ENCODE results near the gene SBDS.
"Not testable (repeated sequence)": the region's sequence is repeated elsewhere in the genome, so short reads cannot be mapped to it uniquely, and the experiment has no call there.

Gene SBDS

GRCh38 chr7:66994691-66995049, 716 bp downstream of the SBDS start:
- DNase-seq (ENCODE audit: low read depth): peak; percentile 70

DNA sequence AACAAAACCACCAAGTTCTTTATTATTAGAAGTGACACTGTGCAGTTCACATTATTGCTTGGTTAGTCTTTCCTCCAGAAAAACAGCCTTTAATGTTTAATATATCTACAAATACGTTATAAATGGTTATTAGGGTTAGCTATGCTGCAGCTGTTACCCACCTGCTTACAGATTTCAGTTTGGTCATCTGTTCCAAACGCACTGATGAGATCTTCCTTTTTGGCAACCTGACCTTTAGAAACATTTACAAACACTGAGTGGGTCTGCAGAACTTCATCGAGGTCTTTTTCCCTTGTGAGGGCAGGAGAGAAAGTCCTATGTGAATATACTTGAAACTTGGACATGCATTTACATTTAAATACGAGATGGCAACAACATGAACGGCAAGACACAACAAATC, 1.3 kb downstream of the SBDS start:
- not testable (repeated sequence) for DNase-seq (ENCODE audit: low read depth)

DNA sequence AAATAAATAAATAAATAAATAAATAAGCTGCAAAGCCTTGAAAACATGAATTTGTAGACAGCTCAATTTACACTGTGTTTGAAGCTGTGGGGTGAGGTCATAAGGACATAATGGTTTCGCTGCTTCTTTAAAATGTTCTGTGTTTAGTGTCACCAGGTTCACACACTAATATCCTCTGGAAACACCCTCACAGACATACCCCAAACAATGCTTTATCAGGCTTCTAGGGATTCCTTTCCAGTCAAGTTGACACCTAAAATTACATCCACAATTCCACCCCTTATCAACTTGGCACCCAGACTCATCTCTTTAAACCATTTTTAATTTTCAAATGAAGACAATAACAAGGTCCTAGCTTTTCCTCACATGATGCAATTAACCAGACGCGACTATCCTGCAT, 5.8 kb downstream of the SBDS start:
- not testable (repeated sequence) for DNase-seq (ENCODE audit: low read depth)

- DNase-seq (ENCODE audit: low read depth): not testable (repeated sequence)
Measured at GRCh38 chr7:66980336-66980735, 15.1 kb downstream of the SBDS start.

GRCh38 chr7:66979013-66979412, 16.4 kb downstream of the SBDS start:
- DNase-seq (ENCODE audit: low read depth): not testable (repeated sequence)

DNA sequence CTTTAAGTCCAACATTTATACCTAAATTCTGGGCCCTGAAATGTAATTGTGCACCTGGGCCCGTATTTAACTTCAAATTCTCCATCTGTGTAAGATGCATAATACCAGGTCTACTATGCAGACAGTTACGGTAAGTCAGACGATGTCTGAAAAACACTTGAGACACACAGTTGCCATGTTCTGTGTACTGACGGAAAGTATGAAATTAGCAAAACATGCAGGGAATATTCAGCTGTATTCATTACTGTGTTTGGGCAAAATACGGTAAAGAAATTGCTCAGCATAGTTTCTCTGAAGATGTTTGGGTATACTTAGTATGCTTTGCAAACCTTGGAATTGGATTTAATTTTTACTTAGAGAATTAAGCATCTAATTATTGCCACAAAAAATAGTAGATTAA, 17.1 kb downstream of the SBDS start:
- DNase-seq (ENCODE audit: low read depth): not testable (repeated sequence)

- no peak for DNase-seq (ENCODE audit: low read depth)
Measured at GRCh38 chr7:66974986-66975590, 20.3 kb downstream of the SBDS start.

- DNase-seq (ENCODE audit: low read depth): no peak
Measured at GRCh38 chr7:66970310-66970709, 25.1 kb downstream of the SBDS start.

DNA sequence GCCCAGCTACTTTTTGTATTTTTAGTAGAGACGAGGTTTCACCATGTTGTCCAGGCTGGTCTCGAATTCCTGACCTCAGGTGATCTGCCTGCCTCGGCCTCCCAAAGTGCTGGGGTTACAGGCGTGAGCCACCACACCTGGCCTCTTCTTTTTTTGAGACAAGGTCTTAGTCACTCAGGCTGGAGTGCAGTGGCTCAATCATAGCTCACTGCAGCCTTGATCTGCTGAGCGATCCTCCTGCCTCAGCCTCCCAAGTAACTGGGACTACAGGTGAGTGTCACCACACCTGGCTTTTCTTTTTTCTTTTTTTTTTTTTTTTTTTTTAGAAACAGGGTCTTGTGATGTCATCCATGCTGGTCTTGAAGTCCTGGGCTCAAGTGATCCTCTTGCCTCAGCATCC, 26.4 kb downstream of the SBDS start:
- DNase-seq (ENCODE audit: low read depth): not testable (repeated sequence)

- DNase-seq (ENCODE audit: low read depth): no peak
Measured at GRCh38 chr7:66967029-66967428, 28.4 kb downstream of the SBDS start.

DNA sequence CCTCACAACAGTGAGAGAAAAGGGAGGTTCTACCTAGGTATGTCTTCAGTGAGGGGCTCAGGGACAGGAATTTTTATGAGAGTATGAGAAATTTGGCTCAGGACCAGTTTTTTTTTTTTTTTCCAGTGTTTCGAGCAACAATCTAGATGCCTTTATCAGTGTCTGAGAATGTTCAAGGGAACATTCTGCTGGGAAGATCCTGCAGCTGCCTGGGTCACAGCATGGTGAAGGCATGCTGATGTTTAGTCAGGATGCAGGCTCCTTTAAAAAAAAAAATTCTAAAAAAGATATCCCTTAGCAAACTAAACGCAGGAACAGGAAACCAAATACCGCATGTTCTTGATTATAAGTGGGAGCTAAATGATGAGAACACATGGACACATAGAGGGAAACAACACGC, 31.0 kb downstream of the SBDS start:
- no peak for DNase-seq (ENCODE audit: low read depth)

DNA sequence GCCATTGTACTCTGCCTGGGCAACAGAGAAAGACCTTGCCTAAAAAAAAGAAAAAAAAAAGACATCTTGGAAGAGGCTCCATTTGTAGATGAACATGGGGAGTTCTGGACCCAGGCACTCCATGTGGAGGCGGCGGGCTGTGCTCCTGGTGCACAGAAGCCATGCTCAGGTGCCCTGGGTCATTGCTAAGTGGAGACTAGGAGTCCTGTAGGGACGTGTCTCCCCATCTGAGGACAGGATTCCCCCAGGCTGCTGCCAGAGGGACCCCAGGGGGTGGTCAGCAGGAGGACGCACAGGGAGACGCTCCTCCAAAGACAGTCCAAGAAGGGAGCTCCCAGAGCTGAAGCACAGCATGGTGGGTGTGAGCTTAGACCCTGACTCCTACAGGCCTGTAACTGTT, 34.3 kb downstream of the SBDS start:
- no peak for DNase-seq (ENCODE audit: low read depth)

GRCh38 chr7:66960192-66960591, 35.2 kb downstream of the SBDS start:
- DNase-seq (ENCODE audit: low read depth): no peak

DNA sequence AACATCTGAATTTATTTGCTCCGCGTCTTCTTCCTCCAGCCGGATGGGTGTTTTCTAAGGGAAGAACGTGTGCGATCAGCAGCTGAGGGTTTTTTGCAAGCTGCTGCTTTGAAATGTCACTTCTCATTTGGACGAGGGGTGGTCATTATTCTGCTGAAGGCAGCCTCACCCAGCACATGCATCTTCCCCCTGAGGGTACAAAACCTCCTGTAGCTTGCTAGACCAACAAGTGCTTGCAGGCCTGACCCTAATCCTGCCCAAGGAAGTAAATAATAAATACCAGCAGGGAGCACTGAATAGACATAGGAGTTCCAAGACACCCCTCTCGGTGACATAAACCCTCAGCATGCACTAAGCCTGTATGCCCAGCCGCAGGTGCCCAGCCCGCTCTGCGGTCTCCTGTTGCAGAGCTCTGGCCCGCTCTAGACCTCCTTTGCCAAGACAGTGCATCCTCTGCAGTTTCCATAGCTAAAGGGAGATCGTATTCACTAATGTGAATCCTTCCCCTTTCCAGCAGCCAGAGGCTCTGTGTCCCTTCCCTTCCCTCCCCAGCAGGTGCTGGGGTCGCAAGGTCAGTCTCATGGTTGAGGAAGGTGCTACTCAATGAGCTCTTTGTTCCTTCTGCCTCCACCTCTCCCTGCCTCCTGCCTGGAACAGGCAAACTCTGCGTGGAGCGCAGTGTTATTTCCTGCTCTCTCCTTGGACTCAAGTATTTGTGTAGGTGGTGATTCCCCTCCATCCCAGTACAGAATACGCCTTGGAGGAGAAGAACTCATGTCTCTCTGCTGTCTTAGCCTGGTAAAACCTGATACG, 36.6 kb downstream of the SBDS start:
- DNase-seq (ENCODE audit: low read depth): no peak

DNA sequence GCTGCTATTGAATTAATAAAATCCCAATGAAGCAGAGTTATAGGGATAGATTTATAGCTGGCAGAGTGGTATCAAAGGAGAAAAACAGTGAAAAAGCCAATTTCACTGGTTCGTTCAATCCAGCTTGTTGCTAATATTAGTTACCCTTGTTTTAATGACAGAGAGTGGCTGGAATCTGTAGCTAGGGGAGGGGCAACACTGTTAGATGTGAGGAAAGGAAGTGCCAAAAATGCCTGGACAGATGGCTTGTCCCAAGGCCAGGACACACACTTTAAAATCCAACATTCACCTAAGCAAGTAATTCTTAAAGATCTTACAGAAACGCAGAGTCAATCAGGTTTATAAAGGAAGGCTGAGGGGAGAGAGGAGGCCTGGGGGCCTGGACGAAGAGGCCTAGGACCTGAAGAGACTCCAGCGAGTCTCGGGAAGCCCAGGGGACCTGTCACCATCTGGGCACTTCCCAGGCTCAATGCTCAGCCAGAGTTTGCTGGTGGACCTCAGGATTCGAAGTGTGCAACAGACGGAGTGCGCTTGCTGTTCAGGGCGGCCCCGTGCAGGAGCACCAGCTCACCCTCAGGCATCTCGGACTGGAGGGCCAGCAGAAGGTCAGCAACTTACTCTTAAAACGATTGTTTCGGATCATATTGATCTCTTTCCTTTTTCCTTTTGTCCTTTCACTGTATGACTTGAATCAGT, 37.6 kb downstream of the SBDS start:
- no peak for DNase-seq (ENCODE audit: low read depth)

DNA sequence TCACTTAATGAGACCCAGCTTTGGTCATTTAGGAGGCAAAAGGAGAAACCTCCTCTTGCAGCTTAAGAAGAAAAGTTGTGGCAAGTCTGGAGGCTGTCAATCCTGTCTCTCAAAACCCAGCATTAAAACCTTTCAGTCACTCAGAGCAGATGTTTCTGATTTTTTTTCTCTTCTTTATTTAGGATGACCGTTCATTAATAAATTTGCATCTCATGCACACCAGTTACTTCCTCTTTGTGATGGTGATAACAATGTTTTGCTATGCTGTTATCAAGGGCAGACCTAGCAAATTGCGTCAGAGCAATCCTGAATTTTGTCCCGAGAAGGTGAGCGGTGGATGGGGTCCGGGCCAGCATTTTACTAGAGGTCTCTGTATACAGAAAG, 42.4 kb downstream of the SBDS start:
- DNase-seq (ENCODE audit: low read depth): no peak

DNA sequence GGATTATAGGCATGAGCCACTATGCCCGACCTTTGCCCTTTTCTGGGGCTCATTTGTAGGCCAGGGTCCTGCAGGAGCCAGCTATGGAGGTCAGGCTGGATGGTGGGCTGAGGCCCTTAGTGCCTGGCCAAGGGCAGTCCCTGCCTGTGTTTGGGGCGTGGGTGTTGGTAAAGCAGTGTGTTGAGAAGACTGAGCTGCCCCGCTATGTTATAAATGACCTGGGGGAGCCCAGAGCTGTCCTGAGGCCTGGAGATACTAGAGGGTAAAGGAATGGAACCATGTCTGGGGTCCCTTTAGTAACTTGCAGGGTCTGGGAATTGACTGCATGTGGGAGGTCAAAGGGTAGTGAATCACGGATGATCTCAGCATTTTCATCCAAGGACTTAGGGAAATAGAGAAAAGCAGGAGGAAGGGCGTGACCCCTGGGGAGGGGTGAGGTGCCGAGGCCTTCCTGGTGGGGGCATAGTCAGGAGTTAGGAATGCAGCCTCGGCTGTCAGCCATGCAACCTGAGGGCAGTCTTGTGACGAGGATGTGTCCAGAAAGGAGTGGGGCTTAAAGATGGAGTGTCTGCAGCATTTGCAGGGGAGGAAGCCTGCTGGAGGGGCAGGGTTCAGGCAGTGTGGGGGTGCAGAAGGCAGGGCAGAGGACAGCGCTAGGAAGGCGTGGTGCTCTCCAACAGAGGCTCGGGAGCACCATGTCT, 42.9 kb downstream of the SBDS start:
- DNase-seq (ENCODE audit: low read depth): peak; percentile 34

- DNase-seq (ENCODE audit: low read depth): no peak
Measured at GRCh38 chr7:66950763-66951162, 44.6 kb downstream of the SBDS start.

- DNase-seq (ENCODE audit: low read depth): no peak
Measured at GRCh38 chr7:66950311-66950710, 45.1 kb downstream of the SBDS start.

GRCh38 chr7:66948480-66949109, 46.8 kb downstream of the SBDS start:
- no peak for DNase-seq (ENCODE audit: low read depth)

DNA sequence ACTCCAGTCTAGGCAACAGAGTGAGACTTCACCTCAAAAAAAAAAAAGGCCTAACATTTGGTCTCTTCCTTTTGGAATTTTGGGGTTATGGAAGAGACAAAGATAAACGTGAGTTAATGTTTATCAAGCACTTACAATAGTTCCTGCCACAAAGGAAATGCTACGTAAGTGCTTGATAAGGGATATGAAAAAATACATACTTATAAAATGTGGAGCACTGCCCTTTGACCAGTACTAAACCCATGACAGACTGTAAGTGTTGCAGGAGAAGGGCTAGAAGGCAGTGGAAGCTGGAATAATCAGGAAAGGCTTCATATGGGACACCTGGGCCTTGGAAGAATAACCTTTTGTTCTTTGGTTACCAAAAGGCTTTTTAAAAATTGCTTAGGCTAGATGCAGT, 48.8 kb downstream of the SBDS start:
- no peak for DNase-seq (ENCODE audit: low read depth)

- no peak for DNase-seq (ENCODE audit: low read depth)
Measured at GRCh38 chr7:66939325-66939724, 56.1 kb downstream of the SBDS start.
